Kidney (tissue), 14 donors: ENCODE results near the gene FGR. TPM values are rescaled to one million over a fixed set of nuclear protein-coding genes. Genes with fewer than 3 reads are reported as not detected.
A peak's percentile ranks its signal among the peaks of the same experiment; 100 is the strongest.

Source experiments
- DNase-seq, 5 donors: peaks; one replicate each; pipeline ENCODE4 v3.0.0-alpha.2; 2013 to 2020
- FAIRE-seq: peaks from 2 replicates; lab custom pipeline; 2012; peaks lifted over from hg19 to GRCh38; lab: Jason Lieb, UNC
- H3K27ac ChIP-seq, 2 donors: one replicate each; pipeline ENCODE4 v1.7.0; 2013; ENCODE audit warnings: low read depth in 2 of 2, low read length in 2 of 2, inconsistent platforms in 1 of 2
- H3K27me3 ChIP-seq: one replicate; pipeline ENCODE4 v1.7.1; 2013; ENCODE audit warnings: low read length, inconsistent platforms; ENCODE audit not compliant: control insufficient read depth, insufficient read depth
- H3K36me3 ChIP-seq, 3 donors: one replicate each; pipeline versions ENCODE4 v1.7.0 to v1.7.1; 2013; ENCODE audit warnings: low read length in 3 of 3, control low read depth in 1 of 3, inconsistent platforms in 1 of 3; ENCODE audit not compliant: insufficient read depth in 3 of 3, control insufficient read depth in 2 of 3
- H3K4me1 ChIP-seq, 3 donors: one replicate each; pipeline versions ENCODE4 v1.7.0 to v1.7.1; 2013; ENCODE audit warnings: low read length in 3 of 3, inconsistent platforms in 1 of 3, low read depth in 1 of 3; ENCODE audit not compliant: control insufficient read depth in 2 of 3, insufficient read depth in 2 of 3
- H3K4me3 ChIP-seq, 3 donors: one replicate each; pipeline versions ENCODE4 v1.7.0 to v1.8.1; 2013; ENCODE audit warnings: low read length in 3 of 3, control low read depth in 1 of 3, inconsistent platforms in 1 of 3
- H3K9ac ChIP-seq, 3 donors: one replicate each; pipeline versions ENCODE4 v1.7.0 to v1.7.1; 2013; ENCODE audit warnings: low read length in 3 of 3, control low read depth in 1 of 3, inconsistent platforms in 1 of 3
- H3K9me3 ChIP-seq, 3 donors: one replicate each; pipeline versions ENCODE4 v1.7.0 to v1.7.1; 2013; ENCODE audit warnings: low read length in 3 of 3, control low read depth in 1 of 3, inconsistent platforms in 1 of 3; ENCODE audit not compliant: control insufficient read depth in 2 of 3, insufficient read depth in 1 of 3
- CTCF ChIP-seq: IDR thresholded peaks from 3 replicates; pipeline ENCODE4 v1.5.1; 2012; ENCODE audit warnings: mild to moderate bottlenecking, moderate library complexity, borderline replicate concordance; ENCODE audit not compliant: insufficient read depth; ENCODE audit errors: extremely low read depth
- intact Hi-C: fragments of 100-400 bp; cut with DNase I; formaldehyde crosslinking; loops from one replicate; pipeline ENCODE4 v1.11.1; 2022
- polyA plus RNA-seq: library from polyadenylated mRNA; stranded (reverse); fragments of 350-450 nt; fragmentation: Illumina TruSeq; extraction: RNeasy Lipid Tissue Mini Kit (QIAGEN cat#74804); gene quantifications from one replicate; pipeline ENCODE4 v1.2.3, GENCODE V29; 2014; ENCODE audit warnings: low read depth, low replicate concordance; ENCODE audit not compliant: insufficient read depth
- total RNA-seq: library from RNA; stranded (reverse); fragmentation: NEBNext Ultra II Directional; extraction: Animal tissue kit (Norgen Biotek cat#: 25700); gene quantifications from one replicate; pipeline ENCODE4 v1.2.1, GENCODE V29; 2021
- donor health status: control.
- donor health status: control.
- donor health status: control.
- donor health status: control.
- donor health status: control.
- donor health status: DM: yes; HTN: yes; CAD: no.
- donor health status: Normal renal cell carcinoma (clear cell type).

Gene FGR
- total and polyA plus RNA-seq, 2 donors from 2014 or later, result 2.5 to 23.3 TPM

DNA sequence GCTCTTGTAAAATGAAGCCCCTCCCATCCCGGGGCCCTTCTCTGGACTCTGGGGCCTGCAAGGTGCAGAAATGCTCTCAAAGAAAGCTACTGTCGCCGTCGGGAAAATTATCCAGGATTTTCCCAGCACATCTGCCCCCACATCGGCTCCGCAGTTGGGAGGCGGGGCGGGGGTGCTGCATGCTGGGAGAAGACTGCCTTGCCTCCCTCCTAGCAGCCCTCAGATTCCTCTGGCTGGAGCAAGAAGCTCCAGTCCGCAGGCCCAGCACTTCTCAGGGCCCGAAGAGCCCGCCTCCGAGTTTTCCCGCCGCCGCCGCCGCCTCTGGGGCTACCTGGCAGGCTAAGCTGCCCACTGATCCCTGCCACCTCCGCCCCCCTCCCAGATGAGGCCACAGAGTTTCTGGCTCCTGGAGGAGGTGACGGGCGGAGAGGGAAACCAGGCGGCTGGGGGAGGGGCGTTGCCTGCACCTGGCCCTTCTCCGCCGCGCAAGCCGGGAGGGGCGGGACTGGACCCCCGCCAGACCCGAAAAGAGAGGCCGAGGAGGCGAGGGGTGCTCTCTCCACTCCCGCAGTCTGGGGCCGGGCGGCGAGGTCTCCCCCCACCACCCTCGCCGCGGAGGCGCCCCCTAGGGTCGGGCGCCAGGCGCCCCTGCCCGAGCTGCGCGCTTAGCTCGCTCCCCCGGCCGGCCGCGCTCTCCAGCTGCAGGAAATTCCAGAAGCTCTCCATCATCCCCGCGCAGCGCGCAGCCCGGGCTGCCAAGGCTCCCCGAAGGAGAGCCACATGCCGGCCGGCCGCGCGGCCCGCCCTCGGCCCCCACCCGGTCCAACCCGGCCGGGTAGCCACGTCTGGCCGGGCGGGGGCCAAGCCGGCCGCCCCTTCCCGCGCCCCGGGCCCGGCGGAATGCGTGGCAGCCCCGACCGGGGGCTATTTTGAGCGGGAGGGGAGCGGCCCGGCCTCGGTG lies 59.8 kb downstream of the FGR start:
- DNase-seq (peak; percentile 86 to 94 (median 93)), FAIRE-seq (no peak)
- Histone ChIP-seq H3K36me3 (no peaks in the 10 kb centered on the region), H3K4me3 (no peak overlapping the region), H3K27ac (peak overlapping the region; percentile 87 to 88), H3K9me3 (no peaks in the 10 kb centered on the region), H3K4me1 (peaks cover 15 to 57% (median 39%) of the 10 kb centered on the region in 3 donors), H3K9ac (no peak overlapping the region), H3K27me3 (no peaks in the 10 kb centered on the region)
- peak; percentile 6 for TF ChIP-seq CTCF
- intact Hi-C loops, result no loop called here

GRCh38 chr1:27574001-27574781 lies 60.8 kb downstream of the FGR start:
- no peak overlapping the region for H3K4me3 ChIP-seq

More at GRCh38 chr1:27574001-27574781, 60.8 kb downstream of the FGR start:
- H3K9me3 ChIP-seq, result no peaks in the 10 kb centered on the region
- intact Hi-C loops, result no loop called here
- FAIRE-seq, result no peak
- H3K27ac ChIP-seq, result peak overlapping the region; percentile 87 to 88
- DNase-seq, result no peak
- peaks cover 15 to 63% (median 47%) of the 10 kb centered on the region in 3 donors for H3K4me1 ChIP-seq
- H3K27me3 ChIP-seq, result no peaks in the 10 kb centered on the region
- TF ChIP-seq CTCF, result no peak
- peak overlapping the region in 2 of 3 donors; percentile 17 to 71 for H3K9ac ChIP-seq
- no peaks in the 10 kb centered on the region for H3K36me3 ChIP-seq
